Posterior vena cava (tissue), 2 donors: ENCODE data around the gene LCA5. TPM values are rescaled to one million over a fixed set of nuclear protein-coding genes. Genes with fewer than 3 reads are reported as not detected.
"Not testable (repeated sequence)": the region's sequence is repeated elsewhere in the genome, so short reads cannot be mapped to it uniquely, and the experiment has no call there.

Experiments used
- DNase-seq: peaks from one replicate; pipeline ENCODE4 v3.0.0-alpha.2; 2020; ENCODE audit warnings: low spot score
- intact Hi-C, 2 donors: fragments of 100-400 bp; cut with DNase I; formaldehyde crosslinking; loops; one replicate each; pipeline versions ENCODE4 v1.14.1 to v1.14.2; 2022 to 2023
- total RNA-seq, 2 donors: library from RNA; stranded (reverse); fragmentation: NEBNext Ultra II Directional; extraction: Animal tissue kit (Norgen Biotek cat#: 25700); gene quantifications; one replicate each; pipeline ENCODE4 v1.2.1, GENCODE V29; 2021
- donor health status: DM: yes; HTN: yes; CAD: no.
- donor health status: DM: yes; HTN: yes; CAD: no.

The LCA5 gene
- total RNA-seq, 2 donors from 2014 or later = 6.8 to 7.1 TPM

DNA sequence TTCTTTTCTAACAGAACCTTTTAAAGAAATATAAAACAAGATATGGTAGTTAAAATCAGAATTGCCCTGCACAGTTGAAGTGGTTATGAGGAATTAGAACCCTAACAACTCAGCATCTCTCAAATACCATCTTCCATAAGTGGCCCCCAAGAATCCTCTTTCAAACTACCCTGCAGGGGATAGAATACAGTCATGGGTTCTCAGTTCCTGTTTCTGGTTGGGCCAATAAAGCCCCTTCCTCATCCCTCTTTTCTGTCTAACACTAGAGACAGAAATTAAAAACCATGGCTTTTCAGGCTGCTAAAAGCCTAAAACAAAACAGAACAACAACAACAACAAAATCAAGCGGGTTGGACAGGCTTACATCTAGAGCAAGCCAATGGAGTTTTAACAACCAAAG, 6.7 kb upstream of the LCA5 start:
- no peak for DNase-seq
- intact Hi-C loops = no loop called here

DNA sequence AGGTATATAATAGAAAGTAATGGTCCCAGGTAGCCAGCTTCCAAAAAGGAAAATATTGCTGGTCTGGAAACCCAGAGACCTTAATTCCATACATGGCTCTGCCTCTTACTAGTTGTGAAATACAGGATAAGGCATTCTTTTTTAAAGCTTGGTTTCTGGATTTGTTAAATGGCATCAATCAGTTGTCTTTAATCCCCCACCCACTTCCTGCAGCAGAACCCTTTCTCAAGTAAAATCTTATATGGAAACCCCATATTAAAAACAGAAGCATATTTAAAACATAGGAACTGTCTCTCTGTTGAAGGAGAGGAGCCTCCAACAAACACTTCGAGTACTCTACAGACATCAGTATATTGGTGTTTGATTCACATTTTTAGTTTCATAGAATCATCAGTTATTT, 6.2 kb upstream of the LCA5 start:
- DNase-seq = no peak
- intact Hi-C loops = no loop called here

DNA sequence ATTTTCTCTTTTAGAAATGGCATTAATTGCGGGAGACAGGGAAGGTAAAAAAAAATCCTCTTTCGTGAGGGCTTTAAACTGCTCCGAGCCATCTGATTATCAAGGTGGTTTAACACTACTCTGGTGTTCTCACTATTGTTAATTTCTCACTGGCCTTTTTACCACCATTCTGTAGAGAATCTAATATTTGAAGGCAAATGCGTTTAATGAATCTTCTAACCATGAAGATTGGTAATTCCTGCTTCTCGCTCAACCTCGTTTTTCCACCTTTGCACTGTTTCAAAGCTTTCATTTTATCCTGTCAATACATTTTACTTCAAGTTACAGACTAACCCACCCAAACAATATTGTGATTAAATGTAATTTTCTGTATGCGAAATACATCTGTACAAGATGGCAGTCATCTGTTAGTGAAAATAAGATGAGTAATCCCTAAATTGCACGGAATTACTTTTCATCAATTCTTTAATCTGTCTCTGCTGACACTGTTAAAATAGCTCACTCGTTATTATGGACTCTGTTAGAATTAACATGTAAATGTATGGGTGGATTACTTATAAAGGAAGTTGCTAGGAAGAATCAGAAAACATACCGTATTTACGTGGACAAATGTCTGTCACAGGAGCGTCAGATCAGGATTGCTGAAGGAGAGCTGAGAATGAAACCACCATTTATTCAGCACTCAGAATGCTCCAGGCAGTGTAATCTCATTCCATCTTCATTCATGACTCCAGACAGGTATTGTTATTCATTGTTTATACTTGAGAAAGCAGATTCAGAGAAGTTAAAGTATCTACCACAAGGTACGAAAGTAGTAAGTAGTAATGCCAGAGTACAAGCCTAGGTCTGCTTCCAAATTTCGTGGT, 1.1 kb upstream of the LCA5 start:
- DNase-seq = no peak
- intact Hi-C loops = no loop called here

DNA sequence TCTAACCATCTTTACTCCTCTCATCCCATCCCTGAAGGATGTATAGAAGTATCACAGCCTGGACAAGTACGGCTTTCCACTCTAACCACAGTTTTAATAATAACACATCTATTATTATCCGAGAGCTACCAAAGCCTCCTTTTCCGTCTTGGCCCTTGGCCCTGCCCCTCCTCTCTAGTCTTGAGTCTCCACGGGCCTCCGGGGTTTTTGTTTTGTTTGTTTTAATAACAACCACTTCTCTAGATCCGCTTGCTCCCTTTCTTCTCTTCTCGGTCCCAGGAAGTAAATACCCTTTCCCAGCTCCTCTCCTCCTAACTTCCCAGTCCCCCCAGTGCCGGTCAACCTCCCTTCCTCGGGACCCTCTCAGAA, 661 bp downstream of the LCA5 start:
- intact Hi-C loops = no loop called here
- DNase-seq = no peak

DNA sequence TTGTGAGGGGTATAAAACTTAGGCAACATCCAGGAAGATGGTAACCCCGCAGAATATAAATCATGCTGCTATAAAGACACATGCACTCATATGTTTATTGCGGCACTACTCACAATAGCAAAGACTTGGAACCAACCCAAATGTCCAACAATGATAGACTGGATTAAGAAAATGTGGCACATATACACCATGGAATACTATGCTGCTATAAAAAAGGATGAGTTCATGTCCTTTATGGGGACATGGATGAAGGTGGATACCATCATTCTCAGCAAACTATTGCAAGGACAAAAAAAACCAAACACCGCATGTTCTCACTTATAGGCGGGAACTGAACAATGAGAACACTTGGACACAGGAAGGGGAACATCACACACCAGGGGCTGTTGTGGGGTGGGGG, 7.7 kb downstream of the LCA5 start:
- DNase-seq, intact Hi-C loops: not testable (repeated sequence)

DNA sequence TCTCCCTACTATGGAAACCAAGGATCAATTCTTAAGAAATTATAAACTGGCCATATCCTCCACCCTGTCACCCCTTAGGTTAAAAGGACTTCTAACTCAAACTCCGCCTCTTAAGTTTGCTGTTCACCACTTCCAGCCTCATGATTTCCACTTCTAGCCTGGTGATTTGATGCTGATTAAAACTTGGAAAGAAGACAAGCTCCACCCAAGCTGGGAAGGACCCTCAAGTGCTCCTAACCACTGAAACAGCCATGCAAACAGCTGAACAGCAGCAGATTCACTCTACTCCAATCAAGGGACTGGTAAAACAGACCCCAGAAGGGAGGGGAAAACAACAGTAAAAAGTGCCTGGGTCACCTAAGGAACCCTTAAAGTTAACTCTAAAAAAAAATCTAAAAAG, 10.3 kb downstream of the LCA5 start:
- intact Hi-C loops = no loop called here
- DNase-seq = no peak

DNA sequence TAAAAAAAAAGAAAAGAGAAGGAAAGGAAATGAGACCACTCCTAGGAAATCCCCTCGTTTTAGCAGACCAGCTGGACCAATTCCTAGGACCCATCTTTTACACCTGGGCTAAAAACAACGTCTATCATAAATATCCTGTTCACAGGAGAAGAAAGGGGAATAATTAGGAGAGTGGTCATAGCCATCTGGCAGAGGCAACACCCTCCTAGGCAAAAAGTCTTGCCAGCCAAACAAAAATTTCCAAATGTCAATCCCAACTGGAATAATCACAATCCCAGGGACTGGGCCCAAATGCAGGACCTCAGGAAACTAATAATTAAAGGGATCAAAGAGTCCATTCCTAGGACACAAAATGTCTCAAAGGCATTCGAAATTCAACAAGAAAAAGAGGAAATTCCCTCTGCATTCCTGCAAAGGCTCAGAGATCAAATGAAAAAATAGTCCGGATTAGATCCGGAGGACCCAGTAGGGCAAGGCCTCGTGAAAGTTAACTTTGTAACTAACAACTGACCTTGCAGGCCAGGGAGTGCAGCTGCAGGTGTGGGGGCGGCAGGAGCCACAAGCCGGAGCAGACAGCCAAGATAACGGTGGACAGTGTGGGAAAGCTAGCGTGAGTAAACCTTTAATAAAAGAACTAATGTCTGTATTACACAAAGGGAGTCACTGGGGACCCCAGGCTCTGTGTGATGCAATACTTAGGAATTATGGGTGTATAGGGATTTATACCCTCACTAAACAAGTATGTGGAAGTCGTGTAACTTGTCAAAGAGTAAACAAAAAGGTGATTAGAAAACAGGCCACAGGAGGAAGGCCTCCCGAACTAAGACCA, 11.7 kb downstream of the LCA5 start:
- intact Hi-C loops = no loop called here
- peak; percentile 37 for DNase-seq

DNA sequence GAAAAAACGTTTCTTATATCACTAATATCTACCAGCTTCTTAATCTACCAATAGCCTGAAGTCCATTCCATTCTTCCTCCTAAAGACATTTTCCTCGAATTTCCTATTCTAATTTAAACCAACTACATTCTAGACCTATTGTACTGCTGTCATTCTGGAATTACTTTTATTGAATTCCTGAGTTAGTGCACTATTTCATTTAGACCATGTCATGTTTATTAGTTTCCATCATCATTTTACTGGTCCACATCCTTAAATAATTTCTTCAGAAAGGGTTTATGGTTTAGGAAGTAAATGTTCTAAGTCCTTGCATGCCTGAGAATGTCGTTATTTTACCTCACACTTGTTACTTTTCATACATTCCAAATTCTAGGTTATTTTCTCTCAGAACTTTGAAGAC, 13.2 kb downstream of the LCA5 start:
- intact Hi-C loops = no loop called here
- no peak for DNase-seq

DNA sequence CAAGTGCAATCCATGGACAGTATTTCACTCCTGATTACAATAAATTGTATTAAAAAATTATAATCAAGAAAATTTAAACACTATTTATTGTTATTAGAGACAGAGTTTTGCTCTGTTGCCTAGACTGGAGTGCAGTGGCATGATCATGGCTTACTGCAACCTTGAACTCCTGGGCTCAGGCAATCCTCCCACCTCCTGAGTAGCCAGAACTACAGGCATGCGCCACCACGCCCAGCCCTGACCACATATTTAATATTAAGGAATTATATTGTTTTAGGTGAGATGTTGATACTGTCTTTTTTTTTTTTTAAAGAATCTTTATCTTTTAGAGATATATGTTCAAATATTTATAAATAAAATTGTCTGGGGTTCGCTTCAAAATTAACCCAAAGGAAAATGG, 14.6 kb downstream of the LCA5 start:
- intact Hi-C loops = no loop called here

DNA sequence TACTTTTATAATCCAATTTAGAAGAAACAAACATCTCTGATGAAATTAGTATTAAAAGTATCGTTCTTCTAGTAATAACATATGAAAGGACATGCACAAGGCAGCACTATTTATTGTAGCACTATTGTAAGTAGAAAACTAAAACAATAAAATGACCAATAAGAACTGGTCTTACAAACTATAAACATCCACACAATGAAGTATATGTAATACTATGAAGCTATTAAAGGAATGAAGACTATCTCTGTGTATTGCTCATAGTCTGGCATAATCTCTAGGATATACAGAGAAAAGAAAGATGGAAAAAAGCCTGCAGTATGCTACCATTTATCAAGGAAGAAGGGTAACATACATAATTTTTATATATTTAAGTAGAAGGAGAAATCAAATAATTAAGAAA, 16.7 kb downstream of the LCA5 start:
- intact Hi-C loops = no loop called here
- DNase-seq = no peak

More for the DNA sequence above, 14.6 kb downstream of the LCA5 start:
- no peak for DNase-seq

DNA sequence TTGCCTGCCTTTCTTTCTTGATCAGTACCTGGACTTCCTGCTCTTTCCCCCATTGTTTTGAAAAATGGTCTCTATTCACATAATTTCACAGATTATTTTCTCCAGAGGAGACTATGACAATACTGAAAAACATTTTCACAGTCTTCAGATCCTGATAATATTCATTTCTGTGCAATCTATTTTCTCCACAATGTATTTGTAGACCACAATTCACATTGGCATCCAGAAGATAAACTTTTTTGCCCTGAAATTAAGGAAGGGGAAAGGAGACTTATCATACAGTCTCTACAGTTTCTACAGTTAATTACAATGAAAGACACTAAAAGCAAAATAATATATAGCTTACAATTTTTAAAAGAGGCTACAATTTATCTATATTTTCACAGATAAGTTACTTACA, 18.4 kb downstream of the LCA5 start:
- intact Hi-C loops = no loop called here
- no peak for DNase-seq

DNA sequence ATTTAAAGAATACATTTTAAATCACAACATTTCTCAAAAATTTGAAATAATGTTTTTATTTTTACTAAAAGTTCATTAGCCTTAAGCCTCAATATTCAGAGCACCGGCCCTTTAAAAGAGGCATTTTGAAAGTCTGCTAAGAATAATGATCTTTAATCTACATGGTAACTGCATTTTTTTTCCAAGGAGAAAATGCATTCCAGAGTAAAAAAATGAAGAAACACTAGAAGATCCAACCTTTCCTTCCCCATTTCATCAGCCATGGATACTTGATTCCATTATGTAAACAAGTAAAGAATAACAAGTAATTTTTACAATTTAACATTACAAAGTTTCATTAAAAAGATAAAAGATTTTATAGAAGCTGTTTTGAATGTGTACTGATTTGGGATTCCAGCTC, 21.8 kb downstream of the LCA5 start:
- DNase-seq = no peak
- intact Hi-C loops = no loop called here

DNA sequence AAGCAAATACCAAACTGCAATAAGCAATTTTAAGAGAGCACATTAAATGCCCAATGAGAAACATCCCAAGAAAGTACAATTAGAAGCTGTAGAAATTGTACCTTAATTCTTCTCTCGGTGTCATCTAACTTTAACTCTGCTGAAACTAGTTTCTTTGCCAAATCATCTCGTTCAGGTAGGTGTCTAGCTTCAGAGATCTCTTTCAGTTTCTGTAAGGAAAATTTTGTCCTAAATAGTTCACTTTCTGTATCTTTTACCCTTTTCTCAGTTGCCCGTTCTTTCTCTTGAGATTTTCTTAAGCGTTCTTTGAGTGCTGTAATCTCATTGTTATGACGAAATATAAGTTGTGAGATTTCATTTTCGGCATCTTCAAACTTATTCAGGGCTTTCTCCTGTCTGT, 24.1 kb downstream of the LCA5 start:
- DNase-seq = no peak
- intact Hi-C loops = no loop called here

DNA sequence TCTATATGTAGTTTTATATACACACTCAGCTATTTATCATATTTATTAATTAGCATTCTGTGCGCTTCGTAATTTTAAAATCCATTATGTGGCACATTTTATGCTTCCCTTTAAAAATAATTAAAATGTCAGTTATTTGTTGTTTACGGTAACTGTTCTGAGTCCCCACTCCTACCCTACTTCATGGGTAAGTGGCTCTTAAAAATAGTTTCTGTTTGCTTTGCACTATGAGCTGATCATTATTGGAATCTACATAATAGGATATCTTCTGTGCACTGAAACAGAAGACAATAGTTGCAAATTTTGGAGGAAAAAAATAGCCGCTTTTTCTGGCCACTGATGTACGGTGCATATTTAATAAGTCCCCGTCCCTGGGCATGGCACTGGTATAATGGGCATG, 25.2 kb downstream of the LCA5 start:
- DNase-seq = no peak
- intact Hi-C loops = no loop called here

DNA sequence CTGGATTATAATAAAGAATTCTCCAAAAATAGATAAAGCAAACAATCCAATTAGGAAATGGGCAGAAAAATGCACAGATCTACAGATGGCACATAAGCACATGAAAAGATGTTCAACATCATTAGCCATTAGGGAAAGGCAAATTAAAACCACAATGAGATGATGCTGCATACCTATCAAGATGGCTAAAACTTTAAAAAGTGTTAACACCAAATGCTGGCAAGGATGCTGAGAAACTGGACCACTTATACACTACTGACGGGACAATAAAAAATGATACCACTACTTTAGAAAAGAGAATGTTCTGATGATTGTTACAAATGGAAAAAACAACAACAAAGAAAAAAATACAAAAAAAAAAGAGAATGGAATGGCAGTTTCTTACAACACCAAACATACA, 26.5 kb downstream of the LCA5 start:
- intact Hi-C loops = no loop called here
- DNase-seq = no peak

DNA sequence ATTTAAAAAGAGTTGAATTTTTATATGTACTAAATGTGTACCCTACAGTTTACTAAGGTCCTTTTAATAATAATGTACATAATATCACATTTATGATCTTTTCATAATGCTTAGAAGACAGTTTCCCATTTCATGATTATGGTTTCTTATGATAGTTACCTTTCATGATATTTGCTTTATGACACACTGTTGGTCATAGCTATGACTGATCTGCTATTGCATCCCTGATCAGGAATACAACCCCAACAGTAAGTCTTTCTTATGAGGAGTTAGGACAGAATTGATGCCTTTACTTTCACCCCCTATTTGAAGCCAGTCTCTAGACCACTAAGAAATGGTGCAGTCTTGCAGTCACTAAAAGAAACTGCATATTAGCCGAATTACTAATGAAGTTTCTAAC, 31.0 kb downstream of the LCA5 start:
- intact Hi-C loops = no loop called here
- no peak for DNase-seq

DNA sequence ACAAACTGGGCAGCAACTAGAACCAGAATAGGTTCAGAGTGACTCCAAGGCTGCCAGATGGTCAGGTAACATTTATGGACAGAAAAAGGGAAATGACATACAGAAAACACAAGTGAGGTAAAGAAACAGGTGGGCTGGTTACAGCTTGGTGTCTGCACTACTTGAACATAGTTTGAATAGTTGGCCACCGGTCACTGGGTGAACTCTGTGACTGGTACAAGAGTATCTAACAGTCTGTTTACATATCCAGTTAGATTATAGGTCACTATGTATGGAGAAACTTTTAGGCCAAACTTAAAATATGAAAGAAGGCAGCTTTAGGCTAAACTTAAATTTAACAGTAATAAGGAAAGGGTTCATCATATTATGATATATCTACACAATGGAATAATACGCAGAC, 32.9 kb downstream of the LCA5 start:
- intact Hi-C loops = no loop called here
- DNase-seq = no peak

DNA sequence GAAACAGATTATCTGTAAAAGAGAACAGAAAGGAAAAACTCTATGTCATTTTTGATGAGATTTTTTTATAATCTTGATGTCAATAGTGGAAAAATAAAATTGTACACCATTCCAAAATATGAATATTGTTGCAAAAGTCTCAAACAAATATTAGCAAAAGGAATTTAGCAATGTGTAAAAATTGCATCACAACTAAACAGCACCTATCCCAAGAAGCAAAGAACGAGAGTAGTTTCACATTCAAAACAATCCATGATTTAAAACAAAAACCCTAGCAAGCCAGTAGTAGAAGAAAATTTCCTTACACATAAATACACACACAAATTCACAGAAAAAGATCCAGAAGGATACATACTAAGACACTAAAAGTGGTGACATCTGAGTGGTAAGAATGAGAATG, 38.4 kb downstream of the LCA5 start:
- intact Hi-C loops = no loop called here
- no peak for DNase-seq

DNA sequence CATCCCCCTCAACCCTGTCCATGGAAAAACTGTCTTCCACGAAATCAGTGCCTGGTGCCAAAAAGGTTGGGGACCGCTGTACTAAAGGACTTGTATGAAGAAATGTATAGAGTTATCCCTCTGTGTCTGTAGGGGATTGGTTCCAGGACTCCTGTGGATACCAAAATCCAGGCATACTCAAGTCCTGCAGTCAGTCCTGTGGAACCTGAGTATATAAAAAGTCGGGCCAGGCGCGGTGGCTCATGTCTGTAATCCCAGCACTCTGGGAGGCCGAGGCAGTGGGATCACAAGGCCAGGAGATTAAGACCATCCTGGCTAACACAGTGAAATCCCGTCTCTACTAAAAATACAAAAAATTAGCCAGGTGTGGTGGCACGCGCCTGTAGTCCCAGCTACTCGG, 42.0 kb downstream of the LCA5 start:
- DNase-seq = no peak
- intact Hi-C loops = no loop called here

DNA sequence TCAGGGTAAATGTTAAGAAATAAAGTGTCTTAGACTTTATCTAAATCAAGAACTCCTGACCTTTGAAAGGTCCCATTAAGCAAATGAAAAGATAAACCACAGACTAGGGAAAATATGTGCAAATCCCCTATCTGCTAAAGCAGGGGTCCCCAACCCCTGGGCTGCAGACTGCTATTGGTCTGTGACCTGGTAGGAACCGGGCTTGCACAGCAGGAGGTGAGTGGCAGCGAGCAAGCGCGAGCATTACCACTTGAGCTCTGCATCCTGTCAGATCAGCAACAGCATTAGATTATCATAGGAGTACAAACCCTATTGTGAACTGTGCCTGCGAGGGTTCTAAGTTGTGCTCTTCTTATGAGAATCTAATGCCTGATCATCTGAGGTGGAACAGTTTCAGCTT, 42.4 kb downstream of the LCA5 start:
- intact Hi-C loops = loop anchor here in 1 of 2 donors (5.0 kb wide), 1 partner anchor 517 kb away; no protein-coding TSS in a partner anchor
- DNase-seq = peak; percentile 76

DNA sequence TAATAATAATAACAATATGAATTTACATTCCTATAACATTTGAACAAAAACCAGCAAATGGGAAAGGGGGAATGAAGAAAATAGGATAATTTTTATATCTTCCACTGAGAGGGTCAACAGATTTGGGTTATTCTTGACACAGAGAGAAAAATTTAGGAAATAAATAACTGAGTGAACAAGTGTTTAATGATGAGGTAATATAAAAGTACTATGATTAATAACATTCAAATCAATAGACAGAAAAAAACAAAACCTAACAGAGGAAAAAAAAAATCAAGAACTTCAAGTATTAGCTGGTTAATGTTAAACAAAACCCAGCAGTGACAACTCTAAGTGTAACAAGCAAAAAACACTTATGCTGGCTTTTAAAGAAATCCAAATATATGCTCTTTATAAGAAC, 66.5 kb downstream of the LCA5 start:
- intact Hi-C loops = no loop called here
- no peak for DNase-seq
